Lower leg skin (tissue), 3 donors: Measurements from ENCODE around the gene RPL7L1.

ENCODE experiments used
- POLR2A ChIP-seq, 2 donors: fragments of 450-650 bp; IDR thresholded peaks; one replicate each; pipeline ENCODE4 v1.6.1; 2016 to 2017; ENCODE audit warnings: antibody characterized with exemption in 2 of 2, mild to moderate bottlenecking in 1 of 2, moderate library complexity in 1 of 2
- TF ChIP-seq, protein P1 (sequence below), 3 donors: fragments of 450-650 bp; IDR thresholded peaks; one replicate each; pipeline ENCODE4 v1.5.1; 2016; ENCODE audit warnings: antibody characterized with exemption in 3 of 3, mild to moderate bottlenecking in 3 of 3, moderate library complexity in 2 of 3

DNA sequence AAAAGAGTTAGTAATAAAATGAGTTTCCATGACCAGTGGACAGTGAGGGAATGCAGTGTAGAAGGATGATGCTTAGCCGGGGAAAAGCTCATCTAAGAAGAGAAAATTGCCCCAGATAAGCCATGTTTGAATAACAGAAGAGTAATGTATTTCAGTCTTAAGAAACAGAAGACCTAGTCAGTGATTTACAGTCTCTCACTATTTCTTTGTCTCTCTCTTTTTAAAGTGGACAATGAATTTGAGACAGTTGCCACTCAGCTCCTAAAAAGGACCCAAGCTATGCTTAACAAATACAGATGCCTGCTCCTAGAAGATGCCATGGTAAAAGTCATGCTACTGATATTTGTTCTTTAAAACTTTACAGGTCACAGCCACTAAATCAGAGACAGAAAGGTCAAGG is 19.4 kb upstream of the RPL7L1 start:
- TF ChIP-seq POLR2A (IDR thresholded peaks at IDR 0.05), result no peak
- TF ChIP-seq, protein P1, sequence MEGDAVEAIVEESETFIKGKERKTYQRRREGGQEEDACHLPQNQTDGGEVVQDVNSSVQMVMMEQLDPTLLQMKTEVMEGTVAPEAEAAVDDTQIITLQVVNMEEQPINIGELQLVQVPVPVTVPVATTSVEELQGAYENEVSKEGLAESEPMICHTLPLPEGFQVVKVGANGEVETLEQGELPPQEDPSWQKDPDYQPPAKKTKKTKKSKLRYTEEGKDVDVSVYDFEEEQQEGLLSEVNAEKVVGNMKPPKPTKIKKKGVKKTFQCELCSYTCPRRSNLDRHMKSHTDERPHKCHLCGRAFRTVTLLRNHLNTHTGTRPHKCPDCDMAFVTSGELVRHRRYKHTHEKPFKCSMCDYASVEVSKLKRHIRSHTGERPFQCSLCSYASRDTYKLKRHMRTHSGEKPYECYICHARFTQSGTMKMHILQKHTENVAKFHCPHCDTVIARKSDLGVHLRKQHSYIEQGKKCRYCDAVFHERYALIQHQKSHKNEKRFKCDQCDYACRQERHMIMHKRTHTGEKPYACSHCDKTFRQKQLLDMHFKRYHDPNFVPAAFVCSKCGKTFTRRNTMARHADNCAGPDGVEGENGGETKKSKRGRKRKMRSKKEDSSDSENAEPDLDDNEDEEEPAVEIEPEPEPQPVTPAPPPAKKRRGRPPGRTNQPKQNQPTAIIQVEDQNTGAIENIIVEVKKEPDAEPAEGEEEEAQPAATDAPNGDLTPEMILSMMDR (IDR thresholded peaks at IDR 0.05), result no peak
